ENCODE data around the gene ANKRD30B. TPM values are rescaled to one million over a fixed set of nuclear protein-coding genes. Genes with fewer than 3 reads are reported as not detected.
"Not testable (repeated sequence)": the region's sequence is repeated elsewhere in the genome, so short reads cannot be mapped to it uniquely, and the experiment has no call there.

ANKRD30B gene
- total RNA-seq, 1 donor from 2014 or later, result 0.08 TPM

DNA sequence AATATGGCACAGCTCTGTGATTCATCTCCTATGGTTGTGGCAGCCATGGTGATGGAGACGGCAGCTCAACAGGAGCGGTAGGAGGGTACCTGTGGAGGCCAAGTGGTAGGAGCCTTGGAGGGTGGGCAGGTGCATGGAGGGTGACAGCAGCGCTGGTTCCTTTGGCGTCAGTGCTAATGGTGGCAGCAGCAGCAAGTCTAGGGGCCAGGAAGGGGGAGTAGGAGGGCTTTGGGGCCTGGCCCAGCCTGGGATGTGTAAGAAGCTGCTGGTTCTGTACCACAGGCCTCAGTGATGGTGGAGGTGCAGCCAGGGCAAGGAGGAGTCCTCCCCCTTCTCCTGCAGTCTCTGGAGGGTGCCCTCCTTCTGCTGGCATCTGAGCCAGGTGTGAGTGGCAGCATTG lies 120.0 kb downstream of the ANKRD30B start:
- not testable (repeated sequence) for H3K36me3 ChIP-seq (ENCODE audit: control insufficient read depth, insufficient read depth, low read length); DNase-seq (ENCODE audit: low read depth); H3K27me3 ChIP-seq (ENCODE audit: control insufficient read depth, insufficient read depth, low read length); H3K4me3 ChIP-seq (ENCODE audit: low read depth, low read length)

DNA sequence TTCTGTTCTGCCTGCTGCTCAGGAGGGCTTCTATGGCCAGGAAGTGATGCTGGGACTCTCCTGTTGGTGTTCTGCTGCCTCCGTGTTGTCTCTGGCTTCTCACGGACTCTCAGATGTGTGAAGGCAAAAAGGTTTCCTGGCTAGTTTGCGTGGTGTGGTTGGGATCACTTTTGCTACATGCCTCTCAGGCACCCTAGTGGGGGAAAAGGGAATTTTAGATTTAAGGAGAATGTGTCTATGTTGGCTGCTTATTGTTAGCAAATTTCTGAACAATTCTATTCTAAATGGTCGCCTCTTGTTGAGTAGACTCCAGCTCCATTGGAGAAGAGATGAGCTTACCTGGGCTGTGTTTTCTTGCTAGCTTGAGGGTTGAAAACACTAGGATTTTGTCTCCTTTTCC lies 120.9 kb downstream of the ANKRD30B start:
- not testable (repeated sequence) for H3K36me3 ChIP-seq (ENCODE audit: control insufficient read depth, insufficient read depth, low read length); H3K4me3 ChIP-seq (ENCODE audit: low read depth, low read length); H3K27me3 ChIP-seq (ENCODE audit: control insufficient read depth, insufficient read depth, low read length); DNase-seq (ENCODE audit: low read depth)

DNA sequence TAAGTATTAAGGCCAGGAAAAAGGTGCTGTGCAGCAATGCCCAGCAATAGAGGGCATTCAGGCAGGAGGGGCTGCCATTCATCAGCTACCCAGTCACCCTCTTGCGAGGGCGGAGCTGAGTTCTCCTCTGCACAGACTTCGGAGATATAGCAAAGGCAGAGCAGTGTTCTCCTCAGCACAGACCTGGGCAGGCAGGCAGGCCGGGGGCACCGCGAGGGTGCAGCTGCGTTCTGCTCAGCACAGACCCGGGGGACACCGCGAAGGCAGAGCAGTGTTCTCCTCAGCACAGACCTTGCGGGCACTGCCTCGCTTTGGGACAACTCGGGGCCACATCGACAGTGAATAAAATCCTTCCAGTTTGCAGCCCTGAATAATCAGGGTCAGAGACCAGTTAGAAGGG lies 130.9 kb downstream of the ANKRD30B start:
- not testable (repeated sequence) for H3K4me3 ChIP-seq (ENCODE audit: low read depth, low read length); H3K36me3 ChIP-seq (ENCODE audit: control insufficient read depth, insufficient read depth, low read length); H3K27me3 ChIP-seq (ENCODE audit: control insufficient read depth, insufficient read depth, low read length); DNase-seq (ENCODE audit: low read depth)

DNA sequence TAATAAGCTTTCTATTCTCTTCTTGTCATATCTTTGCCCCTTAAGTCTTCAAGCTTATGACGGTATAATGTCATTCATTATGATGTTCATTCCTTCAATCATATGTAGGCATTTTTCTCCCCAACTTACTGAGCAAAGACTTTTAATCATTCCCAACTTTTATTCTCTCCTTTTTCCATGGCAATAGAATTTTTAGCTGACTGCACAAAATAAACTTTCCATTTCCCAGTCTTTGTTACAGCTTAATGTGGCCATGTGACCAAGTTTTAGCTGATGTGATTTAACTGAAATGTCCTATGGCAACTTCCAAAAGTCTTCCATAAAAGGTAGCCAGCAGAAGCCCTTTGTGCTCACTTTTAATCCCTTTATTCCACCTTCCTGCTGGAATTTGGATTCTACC lies 152.5 kb downstream of the ANKRD30B start:
- no peaks in the 10 kb centered on the region for H3K36me3 ChIP-seq (ENCODE audit: control insufficient read depth, insufficient read depth, low read length)
- H3K4me3 ChIP-seq (ENCODE audit: low read depth, low read length), result no peak overlapping the region
- no peak for DNase-seq (ENCODE audit: low read depth)
- TF ChIP-seq, protein P1, sequence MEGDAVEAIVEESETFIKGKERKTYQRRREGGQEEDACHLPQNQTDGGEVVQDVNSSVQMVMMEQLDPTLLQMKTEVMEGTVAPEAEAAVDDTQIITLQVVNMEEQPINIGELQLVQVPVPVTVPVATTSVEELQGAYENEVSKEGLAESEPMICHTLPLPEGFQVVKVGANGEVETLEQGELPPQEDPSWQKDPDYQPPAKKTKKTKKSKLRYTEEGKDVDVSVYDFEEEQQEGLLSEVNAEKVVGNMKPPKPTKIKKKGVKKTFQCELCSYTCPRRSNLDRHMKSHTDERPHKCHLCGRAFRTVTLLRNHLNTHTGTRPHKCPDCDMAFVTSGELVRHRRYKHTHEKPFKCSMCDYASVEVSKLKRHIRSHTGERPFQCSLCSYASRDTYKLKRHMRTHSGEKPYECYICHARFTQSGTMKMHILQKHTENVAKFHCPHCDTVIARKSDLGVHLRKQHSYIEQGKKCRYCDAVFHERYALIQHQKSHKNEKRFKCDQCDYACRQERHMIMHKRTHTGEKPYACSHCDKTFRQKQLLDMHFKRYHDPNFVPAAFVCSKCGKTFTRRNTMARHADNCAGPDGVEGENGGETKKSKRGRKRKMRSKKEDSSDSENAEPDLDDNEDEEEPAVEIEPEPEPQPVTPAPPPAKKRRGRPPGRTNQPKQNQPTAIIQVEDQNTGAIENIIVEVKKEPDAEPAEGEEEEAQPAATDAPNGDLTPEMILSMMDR (IDR thresholded peaks at IDR 0.05; ENCODE audit: insufficient read depth, low read length, poor library complexity, severe bottlenecking), result no peak
- H3K27me3 ChIP-seq (ENCODE audit: control insufficient read depth, insufficient read depth, low read length), result no peaks in the 10 kb centered on the region

Other genes starting within 250 kb of the ANKRD30B start
- gene POTEC, start 204.6 kb upstream of the ANKRD30B start, total RNA-seq, result not detected in 2 replicates

Measured in kidney epithelial cell (primary cell).